Stimulated activated CD8-positive, alpha-beta memory T cell treated with anti-CD3 and anti-CD28 coated beads, Interleukin-2, amount 100 ng/mL, for 48 hours (primary cell): Measurements from ENCODE around the gene ITGBL1.

Experiments used
- DNase-seq, 2 donors: peaks; one replicate each; pipeline ENCODE4 v3.0.0-alpha.2; 2020; ENCODE audit warnings: low read depth in 2 of 2

The ITGBL1 gene

GRCh38 chr13:101695870-101696516 lies 243.5 kb downstream of the ITGBL1 start:
- DNase-seq: no peak

- no peak for DNase-seq
These were observed 245.3 kb downstream of the ITGBL1 start for GRCh38 chr13:101697745-101698144.

GRCh38 chr13:101698400-101698799 lies 245.9 kb downstream of the ITGBL1 start:
- DNase-seq: no peak

GRCh38 chr13:101700598-101700997 lies 248.1 kb downstream of the ITGBL1 start:
- no peak for DNase-seq

- no peak for DNase-seq
These were observed 250.6 kb downstream of the ITGBL1 start for GRCh38 chr13:101703081-101703480.

GRCh38 chr13:101703838-101704237 lies 251.4 kb downstream of the ITGBL1 start:
- DNase-seq: no peak

- DNase-seq: no peak
These were observed 254.2 kb downstream of the ITGBL1 start for GRCh38 chr13:101706651-101707050.

GRCh38 chr13:101707659-101708058 lies 255.2 kb downstream of the ITGBL1 start:
- no peak for DNase-seq

- no peak for DNase-seq
These were observed 255.6 kb downstream of the ITGBL1 start for GRCh38 chr13:101708115-101708514.

- DNase-seq: no peak
These were observed 257.5 kb downstream of the ITGBL1 start for GRCh38 chr13:101709952-101710351.

- DNase-seq: no peak
These were observed 259.0 kb downstream of the ITGBL1 start for GRCh38 chr13:101711307-101712025.

GRCh38 chr13:101712026-101712348 lies 259.5 kb downstream of the ITGBL1 start:
- no peak for DNase-seq

- no peak for DNase-seq
These were observed 261.7 kb downstream of the ITGBL1 start for GRCh38 chr13:101714195-101714594.

- no peak for DNase-seq
These were observed 264.9 kb downstream of the ITGBL1 start for GRCh38 chr13:101717353-101717752.

- DNase-seq: no peak
These were observed 266.0 kb downstream of the ITGBL1 start for GRCh38 chr13:101718496-101718895.

GRCh38 chr13:101726681-101727080 lies 274.2 kb downstream of the ITGBL1 start:
- no peak for DNase-seq

- DNase-seq: no peak
These were observed 274.6 kb downstream of the ITGBL1 start for GRCh38 chr13:101727118-101727517.

- no peak for DNase-seq
These were observed 275.5 kb downstream of the ITGBL1 start for GRCh38 chr13:101728021-101728420.

- DNase-seq: no peak
These were observed 276.1 kb downstream of the ITGBL1 start for GRCh38 chr13:101728615-101729014.

GRCh38 chr13:101730420-101731000 lies 278.0 kb downstream of the ITGBL1 start:
- DNase-seq: no peak

- DNase-seq: no peak
These were observed 284.1 kb downstream of the ITGBL1 start for GRCh38 chr13:101736566-101736965.

- no peak for DNase-seq
These were observed 285.9 kb downstream of the ITGBL1 start for GRCh38 chr13:101738336-101738735.
